ENCODE measurements around the gene MYRFL.

- TF ChIP-seq CTCF (IDR thresholded peaks at IDR 0.05 in 8 of 11, conservative IDR thresholded peaks at IDR 0.05 in 3 of 11): no peak
- TF ChIP-seq POLR2AphosphoS5 (IDR thresholded peaks at IDR 0.05): no peak
Observed at GRCh38 chr12:69873429-69873828, 48.4 kb downstream of the MYRFL start.

Measured in spleen (tissue), 7 donors.